CD4-positive, CD25-positive, alpha-beta regulatory T cell (primary cell): ENCODE data around the gene RFX4. TPM values are rescaled to one million over a fixed set of nuclear protein-coding genes. Genes with fewer than 3 reads are reported as not detected.

Experiments used
- ATAC-seq, 2 donors: fragments of 150-1000 bp; cut with Tn5 transposase; one replicate each; pipeline ENCODE4 v1.10.0; 2021; ENCODE audit warnings: low read depth in 2 of 2, moderate number of reproducible peaks in 2 of 2, moderate library complexity in 1 of 2
- DNase-seq, 3 donors: peaks; one replicate each; pipeline versions ENCODE4 v3.0.0 to v3.0.0-alpha.2; 2012 to 2022; ENCODE audit warnings: mixed read lengths in 1 of 3
- H3K27ac ChIP-seq: one replicate; pipeline ENCODE4 v1.7.0; 2013; ENCODE audit warnings: mild to moderate bottlenecking, low read length; ENCODE audit not compliant: insufficient read depth, poor library complexity, severe bottlenecking
- H3K27me3 ChIP-seq: one replicate; pipeline ENCODE4 v1.7.0; 2013; ENCODE audit warnings: low read length; ENCODE audit not compliant: control insufficient read depth, insufficient read depth
- H3K36me3 ChIP-seq: one replicate; pipeline ENCODE4 v1.7.0; 2013; ENCODE audit warnings: mild to moderate bottlenecking, low read length, moderate library complexity; ENCODE audit not compliant: control insufficient read depth, insufficient read depth
- H3K4me1 ChIP-seq: 2 replicates; pipeline ENCODE4 v1.7.0; 2013; ENCODE audit warnings: mild to moderate bottlenecking, low read length; ENCODE audit not compliant: insufficient read depth, control insufficient read depth, poor library complexity, severe bottlenecking
- H3K4me3 ChIP-seq: one replicate; pipeline ENCODE4 v1.7.0; 2013; ENCODE audit warnings: low read depth, mild to moderate bottlenecking, low read length, moderate library complexity
- H3K9me3 ChIP-seq, 2 experiments: 1 replicate in 1 of 2; 2 replicates in 1 of 2; pipeline ENCODE4 v1.7.0; 2013; ENCODE audit warnings: low read length in 2 of 2, mild to moderate bottlenecking in 1 of 2, moderate library complexity in 1 of 2; ENCODE audit not compliant: control insufficient read depth in 2 of 2
- H3K27ac Mint-ChIP-seq, 3 donors: one replicate each; pipeline ENCODE4 v1.8.0; 2020 to 2022; ENCODE audit warnings: mild to moderate bottlenecking in 3 of 3, mixed read lengths in 3 of 3, moderate library complexity in 2 of 3
- H3K27me3 Mint-ChIP-seq: one replicate; pipeline ENCODE4 v1.8.0; 2022; ENCODE audit warnings: mild to moderate bottlenecking, mixed read lengths
- H3K36me3 Mint-ChIP-seq: one replicate; pipeline ENCODE4 v1.8.0; 2020; ENCODE audit warnings: mixed read lengths
- H3K4me1 Mint-ChIP-seq, 4 donors: one replicate each; pipeline ENCODE4 v1.8.0; 2020 to 2022; ENCODE audit warnings: mixed read lengths in 4 of 4, mild to moderate bottlenecking in 1 of 4
- H3K4me3 Mint-ChIP-seq, 4 donors: one replicate each; pipeline ENCODE4 v1.8.0; 2020 to 2022; ENCODE audit warnings: mild to moderate bottlenecking in 4 of 4, mixed read lengths in 4 of 4, moderate library complexity in 3 of 4
- H3K9me3 Mint-ChIP-seq, 7 donors: one replicate each; pipeline ENCODE4 v1.8.0; 2020 to 2022; ENCODE audit warnings: mixed read lengths in 7 of 7, mild to moderate bottlenecking in 3 of 7, moderate library complexity in 2 of 7
- polyA plus RNA-seq, 4 donors: library from polyadenylated mRNA; unstranded; fragments of 300-500 nt; fragmentation: Illumina TruSeq; gene quantifications; one replicate each; pipeline ENCODE4 v1.2.3, GENCODE V29; 2021
- total RNA-seq: library from RNA; stranded (reverse); gene quantifications from one replicate; pipeline ENCODE4 v1.2.3, GENCODE V29; 2022

The RFX4 gene
- total and polyA plus RNA-seq, 5 donors from 2014 or later, result not detected

DNA sequence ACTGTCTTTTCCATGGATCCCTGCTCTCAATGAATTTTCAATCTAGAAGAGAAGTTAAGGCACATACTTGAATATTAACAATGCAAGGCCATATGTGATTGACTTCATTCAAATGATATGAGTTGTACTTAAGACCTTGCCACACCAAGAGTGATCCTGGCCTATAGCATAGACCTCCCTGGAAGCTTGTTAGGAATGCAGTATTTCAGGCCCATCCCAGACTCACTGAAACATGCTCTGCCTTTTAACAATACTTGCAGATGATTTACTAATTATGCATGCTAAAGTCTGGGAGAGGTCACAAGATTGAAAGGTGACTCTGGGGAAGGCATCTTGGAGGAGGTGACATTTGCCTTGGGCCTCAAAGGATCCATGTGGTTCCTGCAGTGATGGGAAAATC is 43.2 kb downstream of the RFX4 start:
- Mint-ChIP-seq H3K9me3 (peaks cover 0 to 9% (median 0%) of the 10 kb centered on the region in 7 donors), H3K4me3 (no peak overlapping the region), H3K27ac (no peak overlapping the region), H3K27me3 (peaks cover 5% of the 10 kb centered on the region), H3K4me1 (no peaks in the 10 kb centered on the region), H3K36me3 (no peaks in the 10 kb centered on the region)
- no peak overlapping the region for H3K27ac ChIP-seq
- no peaks in the 10 kb centered on the region for H3K27me3 ChIP-seq
- DNase-seq (no peak), ATAC-seq (no peak)
- no peak overlapping the region for H3K4me3 ChIP-seq
- no peaks in the 10 kb centered on the region for H3K4me1 ChIP-seq
- H3K36me3 ChIP-seq, result no peaks in the 10 kb centered on the region
- H3K9me3 ChIP-seq, result peaks cover 5 to 8% of the 10 kb centered on the region in 2 experiments

DNA sequence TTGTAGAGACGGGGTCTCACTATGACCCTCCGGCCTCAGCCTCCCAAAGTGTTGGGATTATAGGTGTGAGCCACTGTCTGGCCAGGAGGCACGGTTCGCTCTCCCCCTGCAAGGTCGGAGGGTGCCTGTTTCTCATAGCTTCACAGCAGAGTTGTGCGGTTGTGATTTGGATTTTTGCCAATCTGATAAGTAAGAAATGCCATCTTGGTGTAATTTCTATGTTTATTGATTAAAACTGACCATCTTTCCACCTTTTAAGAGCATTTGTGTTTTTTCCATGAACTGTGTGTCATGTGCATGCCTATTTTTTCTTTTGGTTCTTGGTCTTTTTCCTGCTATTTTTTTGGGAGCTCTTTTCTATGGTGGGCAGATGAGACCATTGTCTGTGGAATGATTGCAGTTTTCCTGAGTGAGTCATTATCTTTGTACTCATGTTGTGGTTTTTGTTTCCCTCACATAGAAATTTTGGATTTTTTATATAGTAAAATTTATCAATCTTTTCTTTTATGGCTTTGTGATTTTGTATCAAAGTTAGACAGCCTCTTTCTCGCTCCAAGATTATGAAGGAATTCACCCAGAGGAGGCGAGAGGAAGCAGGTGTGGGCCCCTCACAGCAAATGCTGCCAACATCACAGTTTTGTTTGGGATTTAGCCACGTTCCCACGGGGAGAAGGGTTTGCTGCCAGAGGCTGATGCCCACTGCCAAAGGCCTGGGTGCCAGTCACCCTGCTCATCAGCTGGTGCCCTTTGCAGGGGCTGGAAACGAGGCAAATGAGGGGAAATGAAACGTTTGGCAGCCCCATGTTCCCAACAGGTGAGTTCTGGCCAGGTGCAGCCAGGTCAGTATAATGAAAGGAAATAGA is 47.2 kb downstream of the RFX4 start:
- no peaks in the 10 kb centered on the region for H3K36me3 Mint-ChIP-seq
- H3K27ac Mint-ChIP-seq, result no peak overlapping the region
- ATAC-seq, result no peak
- no peaks in the 10 kb centered on the region for H3K4me1 Mint-ChIP-seq
- Histone ChIP-seq H3K4me3 (no peak overlapping the region), H3K4me1 (no peaks in the 10 kb centered on the region), H3K27me3 (no peaks in the 10 kb centered on the region), H3K36me3 (no peaks in the 10 kb centered on the region), H3K27ac (no peak overlapping the region), H3K9me3 (no peaks in the 10 kb centered on the region)
- no peak for DNase-seq
- H3K27me3 Mint-ChIP-seq, result peaks cover 7% of the 10 kb centered on the region
- H3K4me3 Mint-ChIP-seq, result no peak overlapping the region
- no peaks in the 10 kb centered on the region for H3K9me3 Mint-ChIP-seq

- Histone ChIP-seq H3K36me3 (no peaks in the 10 kb centered on the region), H3K9me3 (no peaks in the 10 kb centered on the region), H3K4me3 (no peak overlapping the region), H3K27me3 (no peaks in the 10 kb centered on the region), H3K4me1 (no peaks in the 10 kb centered on the region), H3K27ac (no peak overlapping the region)
- peak overlapping the region in 1 of 3 donors; percentile 17 for H3K27ac Mint-ChIP-seq
- H3K36me3 Mint-ChIP-seq, result no peaks in the 10 kb centered on the region
- H3K4me1 Mint-ChIP-seq, result no peaks in the 10 kb centered on the region
- H3K9me3 Mint-ChIP-seq, result no peaks in the 10 kb centered on the region
- ATAC-seq (no peak), DNase-seq (no peak)
- peaks cover 10% of the 10 kb centered on the region for H3K27me3 Mint-ChIP-seq
- no peak overlapping the region for H3K4me3 Mint-ChIP-seq
Observed at GRCh38 chr12:106631150-106631549, 48.3 kb downstream of the RFX4 start.

DNA sequence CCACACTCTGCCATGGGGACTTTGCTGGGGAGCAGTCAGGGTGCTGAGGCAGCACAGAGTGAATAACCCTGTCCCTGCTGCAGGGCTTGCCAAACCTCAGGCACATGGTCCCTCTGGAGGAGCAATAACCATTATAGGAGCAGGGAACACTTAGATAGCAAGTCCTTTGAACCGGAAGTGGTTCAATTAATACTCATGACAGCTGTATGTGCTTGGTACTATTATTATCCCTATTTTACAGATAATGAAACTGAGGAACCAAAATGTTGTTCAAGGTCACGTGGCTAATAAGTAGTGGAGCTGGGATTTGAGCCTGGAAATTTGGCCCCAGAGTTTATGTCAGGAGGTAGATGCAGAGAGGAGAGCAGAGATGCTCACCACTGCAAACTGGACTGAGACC is 49.0 kb downstream of the RFX4 start:
- Histone ChIP-seq H3K9me3 (no peaks in the 10 kb centered on the region), H3K4me3 (no peak overlapping the region), H3K27ac (no peak overlapping the region), H3K27me3 (peaks cover 3% of the 10 kb centered on the region), H3K36me3 (no peaks in the 10 kb centered on the region), H3K4me1 (no peaks in the 10 kb centered on the region)
- no peaks in the 10 kb centered on the region for H3K4me1 Mint-ChIP-seq
- no peaks in the 10 kb centered on the region for H3K36me3 Mint-ChIP-seq
- DNase-seq (no peak), ATAC-seq (no peak)
- H3K4me3 Mint-ChIP-seq, result no peak overlapping the region
- H3K27me3 Mint-ChIP-seq, result peaks cover 10% of the 10 kb centered on the region
- H3K9me3 Mint-ChIP-seq, result peaks cover 0 to 1% (median 0%) of the 10 kb centered on the region in 7 donors
- peak overlapping the region in 1 of 3 donors; percentile 17 for H3K27ac Mint-ChIP-seq

GRCh38 chr12:106632797-106633450 is 50.1 kb downstream of the RFX4 start:
- ATAC-seq (no peak), DNase-seq (no peak)
- Mint-ChIP-seq H3K27ac (no peak overlapping the region), H3K27me3 (peaks cover 11% of the 10 kb centered on the region), H3K9me3 (peaks cover 0 to 1% (median 0%) of the 10 kb centered on the region in 7 donors), H3K4me1 (no peaks in the 10 kb centered on the region), H3K36me3 (no peaks in the 10 kb centered on the region), H3K4me3 (no peak overlapping the region)
- H3K27ac ChIP-seq, result no peak overlapping the region
- H3K27me3 ChIP-seq, result peaks cover 3% of the 10 kb centered on the region
- H3K4me1 ChIP-seq, result no peaks in the 10 kb centered on the region
- H3K4me3 ChIP-seq, result no peak overlapping the region
- H3K9me3 ChIP-seq, result no peaks in the 10 kb centered on the region
- no peaks in the 10 kb centered on the region for H3K36me3 ChIP-seq

DNA sequence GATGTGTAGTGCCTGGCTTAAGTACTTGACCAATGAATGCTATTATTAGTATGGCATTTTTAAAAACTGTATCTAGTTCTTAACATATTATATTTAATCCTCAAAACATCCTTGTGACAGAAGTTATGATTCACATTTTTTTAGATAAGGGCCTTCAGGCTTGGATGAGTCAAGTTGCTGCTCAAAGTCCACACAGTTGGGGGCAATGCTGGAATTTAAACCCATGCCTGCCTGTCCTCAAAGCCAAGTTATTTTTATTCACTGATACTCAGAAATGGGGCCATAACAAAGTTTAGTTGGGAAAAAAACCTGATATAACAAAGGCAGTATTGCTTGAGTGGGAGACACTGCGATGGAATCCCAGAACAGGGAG is 50.6 kb downstream of the RFX4 start:
- DNase-seq (no peak), ATAC-seq (no peak)
- no peak overlapping the region for H3K4me3 ChIP-seq
- Mint-ChIP-seq H3K36me3 (no peaks in the 10 kb centered on the region), H3K27ac (no peak overlapping the region), H3K4me1 (no peaks in the 10 kb centered on the region), H3K4me3 (no peak overlapping the region), H3K9me3 (peaks cover 0 to 1% (median 0%) of the 10 kb centered on the region in 7 donors), H3K27me3 (peaks cover 14% of the 10 kb centered on the region)
- H3K9me3 ChIP-seq, result no peaks in the 10 kb centered on the region
- H3K4me1 ChIP-seq, result no peaks in the 10 kb centered on the region
- H3K27ac ChIP-seq, result no peak overlapping the region
- peaks cover 3% of the 10 kb centered on the region for H3K27me3 ChIP-seq
- H3K36me3 ChIP-seq, result no peaks in the 10 kb centered on the region

DNA sequence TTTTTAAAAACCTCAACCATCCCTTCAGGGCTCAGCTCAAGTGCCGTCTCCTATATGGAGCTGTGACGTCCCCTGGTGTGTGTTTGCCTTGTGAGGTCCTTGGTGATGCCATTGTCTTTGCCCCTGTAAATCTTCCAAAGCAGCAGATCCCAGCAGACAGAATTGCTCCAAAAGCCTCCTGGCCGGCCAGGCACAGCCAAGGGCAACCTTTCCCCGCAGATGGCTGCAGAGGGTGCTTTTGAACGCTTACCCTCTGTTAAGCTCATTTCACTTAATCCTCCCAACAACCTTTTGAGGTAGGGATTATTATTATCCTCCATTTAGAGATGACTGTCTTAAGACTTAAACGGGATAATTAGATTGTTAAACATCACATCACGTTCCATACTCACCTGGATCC is 51.4 kb downstream of the RFX4 start:
- Histone ChIP-seq H3K4me1 (no peaks in the 10 kb centered on the region), H3K36me3 (no peaks in the 10 kb centered on the region), H3K27ac (no peak overlapping the region), H3K9me3 (no peaks in the 10 kb centered on the region), H3K27me3 (peaks cover 3% of the 10 kb centered on the region), H3K4me3 (no peak overlapping the region)
- ATAC-seq (no peak), DNase-seq (no peak)
- Mint-ChIP-seq H3K36me3 (no peaks in the 10 kb centered on the region), H3K27me3 (peaks cover 14% of the 10 kb centered on the region), H3K27ac (no peak overlapping the region), H3K4me3 (no peak overlapping the region), H3K9me3 (peaks cover 0 to 1% (median 0%) of the 10 kb centered on the region in 7 donors), H3K4me1 (no peaks in the 10 kb centered on the region)
